G401.6 (cell line): ENCODE results near the gene ATRNL1.
"Not testable (repeated sequence)": the region's sequence is repeated elsewhere in the genome, so short reads cannot be mapped to it uniquely, and the experiment has no call there.

Experiments
- FAIRE-seq: peaks from 2 replicates; lab custom pipeline; 2012; peaks lifted over from hg19 to GRCh38; lab: Jason Lieb, UNC

ATRNL1 gene

GRCh38 chr10:115606741-115607140 is 513.6 kb downstream of the ATRNL1 start:
- no peak for FAIRE-seq

DNA sequence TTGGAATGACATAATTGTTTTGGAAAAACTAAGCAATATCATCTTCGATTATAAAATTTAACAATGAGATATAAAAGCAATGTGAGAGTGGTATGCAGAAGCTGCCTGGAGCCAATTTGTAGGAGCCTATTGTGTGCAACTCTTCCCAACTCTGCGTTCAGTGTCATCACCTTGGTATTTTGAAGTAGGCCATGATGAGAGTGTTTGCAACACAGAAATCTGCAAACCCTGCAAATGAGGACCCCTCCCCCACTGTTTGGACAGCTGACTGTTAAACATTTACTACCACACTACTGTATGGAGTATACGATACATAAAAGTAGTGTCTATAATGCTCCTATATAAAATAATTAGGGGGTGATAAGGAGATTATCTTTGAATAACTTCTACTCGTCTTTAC is 531.3 kb downstream of the ATRNL1 start:
- FAIRE-seq, result no peak

GRCh38 chr10:115628616-115629015 is 535.5 kb downstream of the ATRNL1 start:
- no peak for FAIRE-seq

- no peak for FAIRE-seq
These were observed 545.1 kb downstream of the ATRNL1 start for GRCh38 chr10:115638246-115638645.

- FAIRE-seq, result no peak
These were observed 556.1 kb downstream of the ATRNL1 start for GRCh38 chr10:115649217-115649616.

DNA sequence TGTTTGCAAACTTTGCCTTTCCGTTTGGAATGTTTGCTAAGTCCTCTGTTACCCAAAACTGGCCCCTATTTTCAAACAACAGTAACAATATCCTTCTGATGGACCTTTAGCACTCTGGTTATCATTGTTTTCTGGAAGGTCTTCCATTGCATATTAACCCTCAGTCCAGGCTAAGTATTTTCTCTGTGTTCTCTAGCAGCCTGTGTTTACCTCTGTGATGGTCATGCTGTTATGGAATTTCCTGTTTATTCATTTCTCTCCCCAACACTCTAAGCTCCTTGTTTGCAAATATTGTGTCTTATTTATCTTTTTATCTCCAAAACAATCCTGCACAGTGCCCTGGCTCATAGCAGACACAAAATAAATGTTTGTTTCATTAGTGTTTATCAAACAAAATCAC is 560.3 kb downstream of the ATRNL1 start:
- no peak for FAIRE-seq

- no peak for FAIRE-seq
These were observed 561.8 kb downstream of the ATRNL1 start for GRCh38 chr10:115654961-115655360.

- FAIRE-seq, result no peak
These were observed 564.1 kb downstream of the ATRNL1 start for GRCh38 chr10:115657161-115657860.

DNA sequence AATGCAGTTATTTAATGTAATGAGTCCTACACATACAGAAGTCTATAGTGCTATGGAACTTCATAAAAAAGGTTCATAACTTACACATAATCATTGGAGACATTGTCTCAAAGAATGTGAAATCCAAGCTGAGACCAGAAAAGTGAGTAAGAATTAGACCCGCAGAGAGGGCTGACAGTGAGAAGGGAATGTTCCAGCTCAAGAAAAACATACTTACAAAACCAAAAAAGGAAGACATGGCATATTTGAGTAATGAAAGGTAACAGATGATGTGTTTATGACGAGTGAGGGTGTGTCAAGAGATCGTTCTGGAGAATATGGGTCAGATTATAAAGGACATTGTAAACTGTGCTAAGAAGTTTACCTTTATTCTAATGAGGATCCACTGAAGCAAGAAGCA is 566.5 kb downstream of the ATRNL1 start:
- no peak for FAIRE-seq

DNA sequence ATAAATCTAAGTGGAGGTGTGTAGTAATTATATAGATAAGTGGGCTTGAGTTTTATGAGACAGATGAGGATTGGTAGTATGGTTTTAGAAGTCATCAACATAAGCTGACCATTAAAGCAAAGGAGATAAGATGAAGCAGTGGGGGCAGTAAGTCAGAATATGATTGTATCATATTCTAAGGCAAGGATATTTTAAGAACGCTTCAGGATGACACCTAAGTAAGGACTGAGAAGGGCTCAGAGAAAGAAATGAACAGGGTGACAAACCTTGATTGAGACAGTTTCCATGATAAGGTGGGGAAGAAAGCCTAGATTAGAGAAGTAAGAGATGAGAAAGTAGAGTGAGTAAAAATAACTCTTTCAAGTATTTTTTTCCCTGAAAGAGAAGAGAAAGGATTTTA is 567.2 kb downstream of the ATRNL1 start:
- FAIRE-seq, result no peak

DNA sequence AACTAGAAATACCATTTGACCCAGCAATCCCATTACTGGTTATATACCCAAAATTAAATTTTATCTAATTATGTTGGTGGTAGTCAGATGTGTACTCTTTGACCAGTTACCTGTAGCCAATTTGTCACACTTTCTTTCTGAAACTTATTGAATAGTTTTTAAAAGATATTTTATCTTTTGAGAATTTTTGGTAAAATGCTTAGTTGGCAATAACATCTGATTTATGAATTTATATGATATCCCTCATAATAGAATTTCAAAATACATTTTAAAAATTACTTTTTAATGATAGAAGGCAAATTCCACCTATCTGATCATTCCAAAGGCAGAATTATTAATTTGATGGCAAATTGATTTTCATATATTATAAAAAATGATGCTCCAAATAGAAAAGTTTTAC is 569.3 kb downstream of the ATRNL1 start:
- no peak for FAIRE-seq

DNA sequence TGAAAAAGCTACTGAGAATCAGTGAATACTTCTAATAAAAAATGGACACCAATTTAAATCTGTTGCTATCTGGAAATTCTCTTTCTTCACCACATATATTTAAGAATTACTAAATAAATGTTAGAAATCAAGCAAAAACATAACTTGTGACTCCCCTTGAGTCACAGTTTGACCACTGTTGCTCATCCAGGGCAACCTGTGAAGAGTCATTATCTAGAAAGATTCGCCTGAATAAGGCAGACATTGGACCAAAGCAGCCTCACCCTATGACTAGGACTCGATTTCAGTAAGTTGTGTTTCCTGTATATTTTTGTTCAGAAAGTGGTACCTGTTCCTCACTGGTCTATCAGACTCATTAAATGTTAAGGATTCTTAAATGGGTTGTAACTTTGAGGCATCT is 572.4 kb downstream of the ATRNL1 start:
- no peak for FAIRE-seq

DNA sequence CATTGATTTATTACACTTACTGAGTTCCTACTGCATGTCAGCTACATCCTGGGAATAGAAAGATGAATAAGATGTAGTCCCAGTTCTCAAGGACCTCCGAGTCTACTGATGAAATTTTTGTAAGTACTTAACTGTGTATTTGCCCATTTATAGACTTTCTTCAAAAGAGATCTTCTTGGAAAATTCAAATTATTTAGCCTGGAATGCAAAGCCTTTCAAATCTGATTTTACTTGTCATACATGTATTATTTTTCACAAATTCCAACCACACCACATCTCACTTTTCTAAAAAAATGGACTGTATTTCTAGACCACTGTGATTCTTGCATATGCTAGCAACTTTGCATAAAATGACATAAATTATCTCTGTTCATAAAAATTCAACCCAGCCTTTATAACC is 581.3 kb downstream of the ATRNL1 start:
- FAIRE-seq, result no peak

GRCh38 chr10:115696747-115697146 is 603.6 kb downstream of the ATRNL1 start:
- no peak for FAIRE-seq

GRCh38 chr10:115706026-115706425 is 612.9 kb downstream of the ATRNL1 start:
- FAIRE-seq, result no peak

DNA sequence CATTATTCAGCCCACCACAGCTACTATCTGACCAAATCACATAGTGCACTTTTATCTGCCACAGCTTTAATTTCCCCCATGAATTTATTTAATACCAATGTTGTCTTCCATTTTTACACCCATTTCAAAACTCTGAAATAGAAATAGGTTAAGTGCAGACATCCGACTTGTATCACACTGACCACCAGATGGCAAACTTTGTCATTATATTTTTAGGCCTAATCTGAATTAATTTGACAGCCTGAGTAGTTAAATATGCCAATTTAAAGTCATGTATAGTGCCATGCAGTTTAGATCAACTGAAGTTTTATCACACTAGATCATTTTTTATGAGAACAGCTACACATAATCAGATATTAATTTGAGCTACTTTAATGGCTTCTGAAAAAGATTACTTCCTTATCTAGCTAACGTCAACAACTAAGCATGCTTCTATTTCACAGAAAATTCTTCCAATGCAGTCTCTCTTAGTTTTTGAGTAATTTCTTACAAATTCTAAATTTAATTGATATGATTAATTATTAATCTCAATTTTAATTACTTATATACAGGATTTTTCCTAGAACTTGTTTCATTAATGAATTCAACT is 613.4 kb downstream of the ATRNL1 start:
- no peak for FAIRE-seq

DNA sequence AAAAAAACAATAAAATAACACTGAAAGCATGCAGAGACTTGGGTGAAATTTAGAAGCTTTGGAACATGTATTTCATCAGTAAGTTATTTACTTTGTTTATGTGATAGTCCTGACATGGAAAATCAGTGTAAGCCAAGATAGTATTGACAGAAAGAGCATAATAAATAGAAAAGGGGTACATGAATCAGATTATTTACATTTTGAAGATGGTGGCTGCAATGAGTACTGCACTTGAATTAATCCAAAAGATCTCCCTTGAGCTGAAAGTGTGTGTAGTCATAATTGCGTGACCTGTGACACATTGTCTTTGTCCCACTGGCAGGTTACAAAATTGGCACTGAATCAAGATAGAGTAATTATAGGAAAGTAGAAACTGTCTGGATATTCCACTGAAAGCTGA is 617.0 kb downstream of the ATRNL1 start:
- FAIRE-seq, result no peak

GRCh38 chr10:115711306-115711705 is 618.1 kb downstream of the ATRNL1 start:
- FAIRE-seq, result no peak

DNA sequence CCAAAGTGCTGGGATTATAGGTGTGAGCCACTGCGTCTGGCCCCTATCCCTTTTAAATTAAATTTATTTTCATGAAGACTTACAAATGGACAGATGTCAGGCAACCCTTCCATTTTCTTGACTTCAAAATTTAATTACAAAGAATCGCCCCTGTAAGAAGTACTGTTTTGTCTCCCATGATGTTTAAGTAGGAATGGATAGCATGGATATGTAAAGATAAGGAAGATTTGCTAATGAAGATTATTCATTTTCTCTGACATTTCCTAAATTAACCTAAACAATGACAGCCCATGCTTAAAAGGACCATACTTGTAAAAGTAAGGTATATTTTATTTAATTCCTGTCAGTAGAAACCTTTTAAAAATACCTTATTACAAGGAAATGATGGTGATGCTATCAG is 627.0 kb downstream of the ATRNL1 start:
- no peak for FAIRE-seq

GRCh38 chr10:115727129-115727528 is 634.0 kb downstream of the ATRNL1 start:
- FAIRE-seq, result no peak

DNA sequence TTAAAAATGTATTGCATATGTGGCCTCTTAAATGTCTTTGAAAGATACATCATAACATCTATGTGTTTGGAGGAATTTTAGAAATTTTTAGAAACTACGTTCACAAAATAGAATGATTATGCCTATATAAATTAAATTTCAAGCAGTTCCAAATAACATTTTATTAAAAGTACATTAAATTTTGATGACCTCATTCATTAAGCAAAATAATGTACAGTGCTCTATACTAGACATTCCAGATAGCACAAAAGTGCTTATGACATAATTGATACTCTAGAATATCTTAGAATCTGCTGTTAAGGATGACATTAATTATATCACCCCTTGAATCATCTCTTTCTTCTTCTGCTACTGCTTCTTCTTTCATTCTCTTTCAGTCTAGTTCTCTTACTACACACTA is 650.9 kb downstream of the ATRNL1 start:
- FAIRE-seq, result no peak

DNA sequence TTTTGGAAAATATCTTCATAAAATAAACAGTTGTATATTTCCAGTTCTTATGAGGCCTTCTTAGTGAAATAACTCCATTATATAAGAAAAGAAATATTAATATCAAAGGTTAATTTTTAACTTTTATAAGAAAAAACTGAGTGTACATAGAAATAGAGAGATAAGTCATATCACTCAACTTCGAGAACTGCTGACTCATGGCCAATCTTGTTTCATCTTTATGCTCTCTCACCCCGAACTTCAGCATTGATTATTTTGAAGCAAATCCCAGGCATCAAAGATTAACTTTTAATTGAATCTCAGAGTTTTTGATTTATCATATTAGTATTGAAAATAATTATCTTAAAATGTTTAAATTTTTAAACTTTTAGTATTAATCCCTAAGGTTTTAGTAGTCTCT is 652.8 kb downstream of the ATRNL1 start:
- FAIRE-seq, result no peak

DNA sequence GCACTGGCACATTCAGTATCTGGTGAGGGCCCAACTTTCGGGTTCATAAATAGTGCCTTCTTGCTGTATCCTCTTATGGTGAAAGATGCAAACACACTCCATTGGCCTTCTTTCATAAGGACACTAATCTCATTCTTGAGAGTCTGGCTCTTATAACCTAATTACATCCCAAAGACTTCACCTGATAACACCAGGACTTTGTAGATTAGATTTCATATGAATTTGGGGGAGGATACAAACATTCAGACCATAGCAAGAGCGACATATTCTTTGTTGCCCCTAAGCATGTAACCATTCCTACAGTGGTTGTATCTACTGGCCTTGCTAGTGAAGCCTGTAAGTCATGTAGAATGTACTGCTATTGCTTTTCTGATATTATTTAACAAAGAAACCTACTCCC is 654.6 kb downstream of the ATRNL1 start:
- FAIRE-seq, result no peak

- FAIRE-seq, result not testable (repeated sequence)
These were observed 665.3 kb downstream of the ATRNL1 start for GRCh38 chr10:115758488-115758887.
